Hepatocyte (in vitro differentiated cells): ENCODE results near the gene PRSS1. TPM values are rescaled to one million over a fixed set of nuclear protein-coding genes. Genes with fewer than 3 reads are reported as not detected.

Experiments
- DNase-seq: peaks from one replicate; pipeline ENCODE4 v3.0.0-alpha.2; 2016; ENCODE audit warnings: low spot score
- H2AFZ ChIP-seq: fragments of 200-600 bp; sonication (generic); 2 replicates; pipeline ENCODE4 v1.6.0; 2016; ENCODE audit warnings: antibody characterized with exemption, mild to moderate bottlenecking
- H3K27ac ChIP-seq: fragments of 200-600 bp; sonication (generic); 2 replicates; pipeline ENCODE4 v1.5.1; 2016; ENCODE audit warnings: mild to moderate bottlenecking
- H3K27me3 ChIP-seq: fragments of 200-600 bp; sonication (generic); 2 replicates; pipeline ENCODE4 v1.6.1; 2016
- H3K36me3 ChIP-seq: fragments of 200-600 bp; sonication (generic); replicated peaks from 2 replicates; pipeline ENCODE4 v1.5.1; 2016; ENCODE audit warnings: low read depth; ENCODE audit not compliant: insufficient read depth
- H3K4me1 ChIP-seq: fragments of 200-600 bp; sonication (generic); 2 replicates; pipeline ENCODE4 v1.5.1; 2016; ENCODE audit warnings: mild to moderate bottlenecking, moderate library complexity; ENCODE audit not compliant: insufficient read depth
- H3K4me2 ChIP-seq: fragments of 200-600 bp; sonication (generic); 2 replicates; pipeline ENCODE4 v1.6.0; 2016
- H3K4me3 ChIP-seq: fragments of 200-600 bp; sonication (generic); 2 replicates; pipeline ENCODE4 v1.5.1; 2016; ENCODE audit warnings: mild to moderate bottlenecking
- H3K79me2 ChIP-seq: fragments of 200-600 bp; sonication (generic); 2 replicates; pipeline ENCODE4 v1.6.0; 2017; ENCODE audit warnings: mild to moderate bottlenecking
- H3K9me2 ChIP-seq: fragments of 200-600 bp; sonication (generic); replicated peaks from 2 replicates; pipeline ENCODE4 v1.6.0; 2017; ENCODE audit warnings: mild to moderate bottlenecking; ENCODE audit not compliant: insufficient read depth
- H3K9me3 ChIP-seq: fragments of 200-600 bp; sonication (generic); 2 replicates; pipeline ENCODE4 v1.5.1; 2016; ENCODE audit warnings: low read depth, mild to moderate bottlenecking
- H4K20me1 ChIP-seq: fragments of 200-600 bp; sonication (generic); 2 replicates; pipeline ENCODE4 v1.6.0; 2016; ENCODE audit warnings: mild to moderate bottlenecking; ENCODE audit not compliant: insufficient read depth, poor library complexity, severe bottlenecking
- CTCF ChIP-seq: fragments of 200-600 bp; sonication (generic); IDR thresholded peaks from 2 replicates; pipeline ENCODE4 v1.5.1; 2016; ENCODE audit warnings: antibody characterized with exemption, mild to moderate bottlenecking; ENCODE audit not compliant: poor library complexity
- EZH2 ChIP-seq: fragments of 200-600 bp; sonication (generic); IDR thresholded peaks from 2 replicates; pipeline ENCODE4 v1.6.1; 2016; ENCODE audit warnings: antibody characterized with exemption, mild to moderate bottlenecking, borderline replicate concordance
- EZH2phosphoT487 ChIP-seq: fragments of 200-600 bp; sonication (generic); IDR thresholded peaks from one replicate; pipeline ENCODE4 v1.6.1; 2018; ENCODE audit warnings: antibody characterized with exemption, mild to moderate bottlenecking, low read depth, moderate library complexity; ENCODE audit not compliant: unreplicated experiment, severe bottlenecking
- WGBS: methylation state at CpG from one replicate; pipeline ENCODE4 v1.1.6; 2016; ENCODE audit warnings: low lambda C conversion rate; ENCODE audit errors: missing lambda C conversion rate; 5-methylcytosine and 5-hydroxymethylcytosine counted together
- polyA plus RNA-seq: library from polyadenylated mRNA; unstranded; fragments of >200 nt; fragmentation: Nextera tagmentation; extraction: Ambion mirVana; gene quantifications from 2 replicates; pipeline ENCODE4 v1.2.1, GENCODE V29; 2016
- total RNA-seq: library from RNA; depleted of rRNA; stranded (reverse); fragments of >200 nt; gene quantifications from 2 replicates; pipeline ENCODE4 v1.2.3, GENCODE V29; 2014

Gene PRSS1
- total and polyA plus RNA-seq, 2 experiments from 2014 or later = 67.6 to 71.2 TPM

DNA sequence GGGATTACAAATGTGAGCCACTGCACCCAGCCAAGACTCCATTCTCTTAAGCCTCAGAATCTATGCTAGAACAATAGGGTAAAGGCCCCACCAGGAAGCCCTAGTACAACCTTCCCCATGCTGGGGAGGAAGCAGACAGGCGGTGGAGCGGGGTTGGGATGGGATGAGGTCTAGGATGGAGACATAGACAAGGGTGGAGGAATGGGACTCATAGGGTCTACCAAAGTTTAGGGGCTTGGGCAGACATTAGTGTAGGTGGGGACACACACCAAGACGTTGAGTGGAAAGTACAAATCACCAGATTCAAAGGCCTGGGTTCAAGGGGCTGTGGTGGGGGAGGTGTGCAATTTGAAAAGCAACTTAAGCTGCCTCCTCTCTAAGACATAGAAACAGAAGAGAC lies 40.8 kb downstream of the PRSS1 start:
- peaks cover 22% of the 10 kb centered on the region for H3K27me3 ChIP-seq
- no peak overlapping the region for H3K27ac ChIP-seq
- no peaks in the 10 kb centered on the region for H3K79me2 ChIP-seq
- no peaks in the 10 kb centered on the region for H3K4me1 ChIP-seq
- no peak overlapping the region for H2AFZ ChIP-seq
- TF ChIP-seq EZH2phosphoT487 (no peak), EZH2 (no peak), CTCF (no peak)
- no peaks in the 10 kb centered on the region for H3K9me3 ChIP-seq
- WGBS = 98% methylated on average over 3 of the region's 3 CpGs
- H3K4me2 ChIP-seq = no peak overlapping the region
- no peaks in the 10 kb centered on the region for H3K9me2 ChIP-seq
- H4K20me1 ChIP-seq = no peaks in the 10 kb centered on the region
- no peak for DNase-seq
- no peaks in the 10 kb centered on the region for H3K36me3 ChIP-seq
- no peak overlapping the region for H3K4me3 ChIP-seq

GRCh38 chr7:142790555-142790954 lies 41.3 kb downstream of the PRSS1 start:
- H3K9me3 ChIP-seq = no peaks in the 10 kb centered on the region
- H2AFZ ChIP-seq = no peak overlapping the region
- no peak overlapping the region for H3K4me2 ChIP-seq
- no peak overlapping the region for H3K27ac ChIP-seq
- no peaks in the 10 kb centered on the region for H4K20me1 ChIP-seq
- H3K4me1 ChIP-seq = no peaks in the 10 kb centered on the region
- no peak for DNase-seq
- no peak for TF ChIP-seq CTCF
- TF ChIP-seq EZH2phosphoT487 = no peak
- no peak for TF ChIP-seq EZH2
- 93% methylated on average over 1 of the region's 1 CpG for WGBS
- no peaks in the 10 kb centered on the region for H3K9me2 ChIP-seq
- H3K36me3 ChIP-seq = no peaks in the 10 kb centered on the region
- H3K27me3 ChIP-seq = peaks cover 27% of the 10 kb centered on the region
- H3K79me2 ChIP-seq = no peaks in the 10 kb centered on the region
- H3K4me3 ChIP-seq = no peak overlapping the region

DNA sequence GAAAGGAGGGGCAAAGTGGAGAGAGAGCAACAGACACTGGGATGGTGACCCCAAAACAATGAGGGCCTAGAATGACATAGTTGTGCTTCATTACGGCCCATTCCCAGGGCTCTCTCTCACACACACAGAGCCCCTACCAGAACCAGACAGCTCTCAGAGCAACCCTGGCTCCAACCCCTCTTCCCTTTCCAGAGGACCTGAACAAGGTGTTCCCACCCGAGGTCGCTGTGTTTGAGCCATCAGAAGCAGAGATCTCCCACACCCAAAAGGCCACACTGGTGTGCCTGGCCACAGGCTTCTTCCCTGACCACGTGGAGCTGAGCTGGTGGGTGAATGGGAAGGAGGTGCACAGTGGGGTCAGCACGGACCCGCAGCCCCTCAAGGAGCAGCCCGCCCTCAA lies 42.2 kb downstream of the PRSS1 start:
- no peak for TF ChIP-seq EZH2
- TF ChIP-seq EZH2phosphoT487 = no peak
- no peak for TF ChIP-seq CTCF
- H3K36me3 ChIP-seq = no peaks in the 10 kb centered on the region
- H3K4me3 ChIP-seq = no peak overlapping the region
- no peak overlapping the region for H2AFZ ChIP-seq
- no peak for DNase-seq
- no peak overlapping the region for H3K27ac ChIP-seq
- WGBS = 97% methylated on average over 7 of the region's 7 CpGs
- no peaks in the 10 kb centered on the region for H3K9me3 ChIP-seq
- H3K9me2 ChIP-seq = no peaks in the 10 kb centered on the region
- H3K27me3 ChIP-seq = peaks cover 37% of the 10 kb centered on the region
- H3K4me1 ChIP-seq = peaks cover 2% of the 10 kb centered on the region
- H4K20me1 ChIP-seq = no peaks in the 10 kb centered on the region
- no peak overlapping the region for H3K4me2 ChIP-seq
- no peaks in the 10 kb centered on the region for H3K79me2 ChIP-seq

DNA sequence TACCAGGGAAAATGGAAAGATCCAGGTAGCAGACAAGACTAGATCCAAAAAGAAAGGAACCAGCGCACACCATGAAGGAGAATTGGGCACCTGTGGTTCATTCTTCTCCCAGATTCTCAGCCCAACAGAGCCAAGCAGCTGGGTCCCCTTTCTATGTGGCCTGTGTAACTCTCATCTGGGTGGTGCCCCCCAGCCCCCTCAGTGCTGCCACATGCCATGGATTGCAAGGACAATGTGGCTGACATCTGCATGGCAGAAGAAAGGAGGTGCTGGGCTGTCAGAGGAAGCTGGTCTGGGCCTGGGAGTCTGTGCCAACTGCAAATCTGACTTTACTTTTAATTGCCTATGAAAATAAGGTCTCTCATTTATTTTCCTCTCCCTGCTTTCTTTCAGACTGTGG lies 42.9 kb downstream of the PRSS1 start:
- Histone ChIP-seq H3K9me2 (no peaks in the 10 kb centered on the region), H3K4me3 (no peak overlapping the region), H3K4me2 (no peak overlapping the region), H4K20me1 (no peaks in the 10 kb centered on the region), H3K9me3 (no peaks in the 10 kb centered on the region), H3K4me1 (peaks cover 9% of the 10 kb centered on the region), H3K36me3 (no peaks in the 10 kb centered on the region), H3K79me2 (no peaks in the 10 kb centered on the region), H3K27ac (no peak overlapping the region), H3K27me3 (peaks cover 43% of the 10 kb centered on the region), H2AFZ (no peak overlapping the region)
- TF ChIP-seq EZH2phosphoT487 (no peak), CTCF (no peak), EZH2 (no peak)
- DNase-seq = no peak
- 100% methylated on average over 1 of the region's 1 CpG for WGBS
